ENCODE measurements around the gene DNAJC5. TPM values are rescaled to one million over a fixed set of nuclear protein-coding genes. Genes with fewer than 3 reads are reported as not detected.
"Not testable (repeated sequence)": the region's sequence is repeated elsewhere in the genome, so short reads cannot be mapped to it uniquely, and the experiment has no call there.

Gene DNAJC5
- polyA plus RNA-seq, 1 donor (not counting 4 experiments of a cell fraction or from before 2014, with no cell fraction given) = 43.7 TPM

GRCh38 chr20:63853733-63854068 is 41.2 kb upstream of the DNAJC5 start:
- H3K4me3 ChIP-seq (ENCODE audit: control insufficient read depth in 2 of 3, extremely low read depth in 1 of 3, insufficient read depth in 2 of 3, low read depth in 1 of 3, low read length in 3 of 3); FAIRE-seq; dilution Hi-C loops (cut with MboI; ENCODE audit: extremely low pct_ligation_motif_present, low sequenced_read_pairs); H3K9me1 ChIP-seq (ENCODE audit: control insufficient read depth, extremely low read depth, insufficient read depth, low read length); H3K27ac ChIP-seq (ENCODE audit: control insufficient read depth, insufficient read depth, low read length); H3K36me3 ChIP-seq (ENCODE audit: control insufficient read depth in 2 of 2, extremely low read depth in 1 of 2, insufficient read depth in 2 of 2, low read length in 2 of 2); H3K4me1 ChIP-seq (ENCODE audit: control insufficient read depth, extremely low read depth, insufficient read depth, low read length); H2AFZ ChIP-seq (ENCODE audit: control insufficient read depth, low read length); H3K9me3 ChIP-seq (ENCODE audit: control insufficient read depth, low read depth, low read length); DNase-seq (ENCODE audit: low read depth, low spot score); H3K4me2 ChIP-seq (ENCODE audit: control insufficient read depth, extremely low read depth, insufficient read depth, low read depth, low read length); H4K20me1 ChIP-seq (ENCODE audit: control insufficient read depth, extremely low read depth, insufficient read depth, low read length); H3K9ac ChIP-seq (ENCODE audit: control insufficient read depth, extremely low read depth, insufficient read depth, low read length); H3K79me2 ChIP-seq (ENCODE audit: control insufficient read depth, insufficient read depth, low read length): not testable (repeated sequence)
- H3K27me3 ChIP-seq (ENCODE audit: control insufficient read depth, extremely low read depth, insufficient read depth, low read length) = peaks cover 39% of the 10 kb centered on the region

GRCh38 chr20:63854069-63854765 is 40.7 kb upstream of the DNAJC5 start:
- Histone ChIP-seq H3K4me2 (ENCODE audit: control insufficient read depth, extremely low read depth, insufficient read depth, low read depth, low read length) (no peak overlapping the region), H3K4me1 (ENCODE audit: control insufficient read depth, extremely low read depth, insufficient read depth, low read length) (no peaks in the 10 kb centered on the region), H3K36me3 (ENCODE audit: control insufficient read depth in 2 of 2, extremely low read depth in 1 of 2, insufficient read depth in 2 of 2, low read length in 2 of 2) (no peaks in the 10 kb centered on the region), H3K9ac (ENCODE audit: control insufficient read depth, extremely low read depth, insufficient read depth, low read length) (no peak overlapping the region), H3K9me3 (ENCODE audit: control insufficient read depth, low read depth, low read length) (no peaks in the 10 kb centered on the region), H3K79me2 (ENCODE audit: control insufficient read depth, insufficient read depth, low read length) (no peaks in the 10 kb centered on the region), H3K27ac (ENCODE audit: control insufficient read depth, insufficient read depth, low read length) (no peak overlapping the region), H3K27me3 (ENCODE audit: control insufficient read depth, extremely low read depth, insufficient read depth, low read length) (peaks cover 39% of the 10 kb centered on the region), H2AFZ (ENCODE audit: control insufficient read depth, low read length) (no peak overlapping the region), H3K9me1 (ENCODE audit: control insufficient read depth, extremely low read depth, insufficient read depth, low read length) (no peaks in the 10 kb centered on the region), H3K4me3 (ENCODE audit: control insufficient read depth in 2 of 3, extremely low read depth in 1 of 3, insufficient read depth in 2 of 3, low read depth in 1 of 3, low read length in 3 of 3) (no peak overlapping the region), H4K20me1 (ENCODE audit: control insufficient read depth, extremely low read depth, insufficient read depth, low read length) (peaks cover 3% of the 10 kb centered on the region)
- dilution Hi-C loops (cut with MboI; ENCODE audit: extremely low pct_ligation_motif_present, low sequenced_read_pairs) = no loop called here
- FAIRE-seq = no peak
- TF ChIP-seq CTCF (optimal IDR thresholded peaks at IDR 0.05 in 1 of 3, IDR thresholded peaks at IDR 0.05 in 1 of 3, conservative IDR thresholded peaks at IDR 0.05 in 1 of 3; ENCODE audit: extremely low read depth in 1 of 3, insufficient read depth in 2 of 3, low read length in 3 of 3) (no peak), EZH2 (IDR thresholded peaks at IDR 0.05; ENCODE audit: low read length) (no peak)
- DNase-seq (ENCODE audit: low read depth, low spot score) = no peak
